ENCODE measurements around the gene BUD23. TPM values are rescaled to one million over a fixed set of nuclear protein-coding genes. Genes with fewer than 3 reads are reported as not detected.

BUD23 gene
- total RNA-seq, 1 experiment from 2014 or later = 73.5 TPM

GRCh38 chr7:73705551-73705920 lies 22.1 kb downstream of the BUD23 start:
- peaks cover 16% of the 10 kb centered on the region for H3K4me1 Mint-ChIP-seq (ENCODE audit: low read depth, unreplicated experiment)
- no peaks in the 10 kb centered on the region for H3K27me3 Mint-ChIP-seq (ENCODE audit: unreplicated experiment)
- H3K27ac Mint-ChIP-seq (ENCODE audit: unreplicated experiment) = no peak overlapping the region
- DNase-seq = no peak
- CTCF ChIA-PET = interaction anchor here (0.7 kb wide), 1 partner anchor 99 kb away, joined by 3 read pairs; no protein-coding TSS in a partner anchor
- H3K4me3 Mint-ChIP-seq (ENCODE audit: low read depth, unreplicated experiment) = no peak overlapping the region
- H3K9me3 Mint-ChIP-seq (ENCODE audit: low read depth, unreplicated experiment) = no peaks in the 10 kb centered on the region
- intact Hi-C loops (cut with micrococcal nuclease; ENCODE audit: unreplicated experiment) = no loop called here
- BruUV-seq (replicated peaks) = no TSS peak
- TF ChIP-seq CTCF (IDR thresholded peaks at IDR 0.05; ENCODE audit: unreplicated experiment) = no peak
- H3K36me3 Mint-ChIP-seq (ENCODE audit: insufficient read depth, unreplicated experiment) = peaks cover 63% of the 10 kb centered on the region

GRCh38 chr7:73706126-73707044 lies 23.0 kb downstream of the BUD23 start:
- Mint-ChIP-seq H3K4me3 (ENCODE audit: low read depth, unreplicated experiment) (peak overlapping the region; percentile 27), H3K4me1 (ENCODE audit: low read depth, unreplicated experiment) (peaks cover 16% of the 10 kb centered on the region), H3K27ac (ENCODE audit: unreplicated experiment) (peak overlapping the region; percentile 83), H3K36me3 (ENCODE audit: insufficient read depth, unreplicated experiment) (peaks cover 55% of the 10 kb centered on the region), H3K9me3 (ENCODE audit: low read depth, unreplicated experiment) (no peaks in the 10 kb centered on the region), H3K27me3 (ENCODE audit: unreplicated experiment) (no peaks in the 10 kb centered on the region)
- intact Hi-C loops (cut with micrococcal nuclease; ENCODE audit: unreplicated experiment) = no loop called here
- no peak for TF ChIP-seq CTCF (IDR thresholded peaks at IDR 0.05; ENCODE audit: unreplicated experiment)
- peak; percentile 62 for DNase-seq
- CTCF ChIA-PET = interaction anchor here (0.7 to 2.0 kb wide), 3 partner anchors 9 to 100 kb away, joined by 3 to 6 read pairs (median 3); no protein-coding TSS in a partner anchor
- BruUV-seq (replicated peaks) = no TSS peak

- no peak for TF ChIP-seq CTCF (IDR thresholded peaks at IDR 0.05; ENCODE audit: unreplicated experiment)
- Mint-ChIP-seq H3K4me1 (ENCODE audit: low read depth, unreplicated experiment) (peaks cover 24% of the 10 kb centered on the region), H3K4me3 (ENCODE audit: low read depth, unreplicated experiment) (peak overlapping the region; percentile 27), H3K9me3 (ENCODE audit: low read depth, unreplicated experiment) (no peaks in the 10 kb centered on the region), H3K27ac (ENCODE audit: unreplicated experiment) (peak overlapping the region; percentile 83), H3K27me3 (ENCODE audit: unreplicated experiment) (no peaks in the 10 kb centered on the region), H3K36me3 (ENCODE audit: insufficient read depth, unreplicated experiment) (peaks cover 51% of the 10 kb centered on the region)
- intact Hi-C loops (cut with micrococcal nuclease; ENCODE audit: unreplicated experiment) = no loop called here
- BruUV-seq (replicated peaks) = no TSS peak
- CTCF ChIA-PET = interaction anchor here (0.9 to 2.0 kb wide), 2 partner anchors 9 to 10 kb away, joined by 3 to 6 read pairs; no protein-coding TSS in a partner anchor
- peak; percentile 97 for DNase-seq
These were observed 23.7 kb downstream of the BUD23 start for GRCh38 chr7:73707045-73707631.

GRCh38 chr7:73708961-73709549 lies 25.7 kb downstream of the BUD23 start:
- TF ChIP-seq CTCF (IDR thresholded peaks at IDR 0.05; ENCODE audit: unreplicated experiment) = no peak
- no peaks in the 10 kb centered on the region for H3K27me3 Mint-ChIP-seq (ENCODE audit: unreplicated experiment)
- H3K27ac Mint-ChIP-seq (ENCODE audit: unreplicated experiment) = no peak overlapping the region
- H3K4me3 Mint-ChIP-seq (ENCODE audit: low read depth, unreplicated experiment) = no peak overlapping the region
- peaks cover 55% of the 10 kb centered on the region for H3K36me3 Mint-ChIP-seq (ENCODE audit: insufficient read depth, unreplicated experiment)
- no TSS peak for BruUV-seq (replicated peaks)
- DNase-seq = no peak
- H3K4me1 Mint-ChIP-seq (ENCODE audit: low read depth, unreplicated experiment) = peaks cover 36% of the 10 kb centered on the region
- intact Hi-C loops (cut with micrococcal nuclease; ENCODE audit: unreplicated experiment) = no loop called here
- CTCF ChIA-PET = no interaction called here
- no peaks in the 10 kb centered on the region for H3K9me3 Mint-ChIP-seq (ENCODE audit: low read depth, unreplicated experiment)
